HUES48 (cell line): ENCODE data around the gene DCLRE1A.

Experiments used
- H3K27ac ChIP-seq: one replicate; pipeline ENCODE4 v1.7.0; 2013; ENCODE audit warnings: low read depth, low read length, inconsistent platforms
- H3K27me3 ChIP-seq: 2 replicates; pipeline ENCODE4 v1.6.1; 2013; ENCODE audit warnings: mild to moderate bottlenecking, low read length; ENCODE audit not compliant: control insufficient read depth, insufficient read depth
- H3K36me3 ChIP-seq: 2 replicates; pipeline ENCODE4 v1.6.1; 2013; ENCODE audit warnings: low read length; ENCODE audit not compliant: control insufficient read depth, insufficient read depth
- H3K4me1 ChIP-seq: 2 replicates; pipeline ENCODE4 v1.6.1; 2013; ENCODE audit warnings: mild to moderate bottlenecking, low read length; ENCODE audit not compliant: control insufficient read depth, insufficient read depth
- H3K4me3 ChIP-seq: 2 replicates; pipeline ENCODE4 v1.5.1; 2013; ENCODE audit warnings: mild to moderate bottlenecking, low read depth, low read length
- H3K9ac ChIP-seq: 2 replicates; pipeline ENCODE4 v1.6.1; 2013; ENCODE audit warnings: mild to moderate bottlenecking, low read depth, low read length, moderate library complexity
- H3K9me3 ChIP-seq: 2 replicates; pipeline ENCODE4 v1.6.1; 2013; ENCODE audit warnings: low read length; ENCODE audit not compliant: control insufficient read depth, insufficient read depth

Gene DCLRE1A

DNA sequence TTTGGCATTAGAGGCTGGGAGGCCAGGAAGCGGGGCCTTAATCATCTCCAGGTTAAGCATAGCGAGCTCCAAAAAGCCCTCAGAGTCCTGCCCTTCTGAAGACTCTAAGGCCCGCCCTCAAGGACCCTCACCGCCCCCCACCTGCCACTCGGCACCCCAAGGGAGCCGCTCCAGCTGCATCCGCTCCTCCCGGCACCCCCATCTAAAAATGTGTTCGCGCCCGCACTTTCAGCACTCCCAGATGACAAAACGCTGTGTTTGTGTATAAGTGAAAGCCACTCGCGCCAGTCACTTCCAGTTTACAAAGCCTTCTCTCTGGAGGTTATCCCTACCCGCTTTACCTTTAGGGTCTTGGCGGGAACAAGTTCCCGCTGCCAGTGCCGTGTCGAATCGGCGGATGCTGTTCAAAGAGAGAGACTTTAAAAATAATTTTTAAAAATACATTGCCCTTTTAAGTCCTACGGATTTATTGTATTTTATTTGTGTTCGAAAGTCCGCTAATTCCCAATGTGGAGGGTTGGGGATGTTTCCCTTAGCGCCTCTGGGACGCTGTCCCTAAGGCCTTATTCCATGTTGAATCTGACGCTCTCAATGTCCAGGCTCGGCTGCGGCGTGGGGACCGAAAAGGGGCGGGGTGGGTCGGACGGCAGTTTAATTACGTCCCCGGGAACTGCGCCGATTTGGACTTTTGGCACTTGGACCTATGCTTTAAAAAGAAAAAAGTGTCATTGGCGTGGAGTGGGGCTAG is at the start of gene DCLRE1A, which contains the start of gene NHLRC2:
Gene DCLRE1A, minus strand, starts transcription at position 70 of the 748 bp plus-strand sequence. CDS start 900 bp downstream, outside the sequence.
Gene NHLRC2, plus strand, starts transcription at position 649 of the 748 bp plus-strand sequence. CDS start 212 bp downstream, outside the sequence.
- Histone ChIP-seq H3K4me3 (peak within 1 kb of the TSS; percentile 88), H3K27me3 (no peaks in the 10 kb centered on the region), H3K9ac (peak within 1 kb of the TSS; percentile 92), H3K36me3 (peaks cover 16% of the 10 kb centered on the region), H3K27ac (peak within 1 kb of the TSS; percentile 94), H3K9me3 (no peaks in the 10 kb centered on the region), H3K4me1 (peaks cover 27% of the 10 kb centered on the region)

GRCh38 chr10:113899952-113900598 is 46.2 kb upstream of the DCLRE1A start:
- Histone ChIP-seq H3K4me3 (no peak overlapping the region), H3K4me1 (no peaks in the 10 kb centered on the region), H3K27ac (no peak overlapping the region), H3K36me3 (peaks cover 67% of the 10 kb centered on the region), H3K9me3 (no peaks in the 10 kb centered on the region), H3K27me3 (no peaks in the 10 kb centered on the region), H3K9ac (no peak overlapping the region)

DNA sequence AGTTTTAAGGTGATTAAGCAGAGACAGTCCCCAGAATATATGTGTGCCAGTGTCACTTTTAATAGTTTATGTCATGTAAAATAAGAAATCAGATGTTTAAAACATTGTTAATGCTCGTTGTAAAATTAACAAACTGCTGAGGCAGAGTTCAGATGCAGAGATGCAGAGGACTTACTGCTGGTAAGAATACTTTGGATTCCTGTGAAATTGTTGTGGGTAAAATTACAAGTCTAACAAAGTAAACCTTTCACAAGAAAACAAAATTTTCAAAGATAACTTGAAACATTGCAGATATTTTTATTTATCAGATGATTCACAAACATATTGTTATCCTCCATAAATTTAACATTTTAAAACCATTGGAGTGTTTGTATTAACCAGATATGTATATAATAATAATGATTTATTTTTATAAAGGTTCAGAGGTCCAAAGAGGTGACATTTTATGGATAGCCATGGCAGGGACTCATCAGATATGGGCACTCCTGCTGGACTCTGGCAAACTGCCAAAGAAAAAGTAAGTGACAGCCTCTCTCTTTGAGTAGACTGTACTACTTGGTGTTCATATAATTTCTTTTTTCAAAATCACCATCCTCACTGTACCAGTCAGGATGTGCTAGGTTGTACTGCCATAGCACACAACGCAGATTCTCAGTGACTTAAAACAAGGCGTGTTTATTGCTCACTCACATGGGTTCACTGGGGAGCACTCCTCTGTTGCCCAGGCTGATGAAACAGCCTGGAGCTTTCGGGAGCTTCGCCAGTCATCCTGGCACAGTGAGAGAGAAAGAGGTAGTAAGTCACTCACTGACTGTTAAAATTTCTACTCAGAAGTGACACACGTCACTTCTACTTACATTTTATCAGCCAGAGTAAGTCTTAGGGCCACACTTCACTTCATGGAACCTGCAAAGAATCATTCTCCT is 44.1 kb upstream of the DCLRE1A start:
- Histone ChIP-seq H3K27me3 (no peaks in the 10 kb centered on the region), H3K4me3 (no peak overlapping the region), H3K9ac (no peak overlapping the region), H3K36me3 (peaks cover 46% of the 10 kb centered on the region), H3K27ac (no peak overlapping the region), H3K4me1 (no peaks in the 10 kb centered on the region), H3K9me3 (no peaks in the 10 kb centered on the region)

DNA sequence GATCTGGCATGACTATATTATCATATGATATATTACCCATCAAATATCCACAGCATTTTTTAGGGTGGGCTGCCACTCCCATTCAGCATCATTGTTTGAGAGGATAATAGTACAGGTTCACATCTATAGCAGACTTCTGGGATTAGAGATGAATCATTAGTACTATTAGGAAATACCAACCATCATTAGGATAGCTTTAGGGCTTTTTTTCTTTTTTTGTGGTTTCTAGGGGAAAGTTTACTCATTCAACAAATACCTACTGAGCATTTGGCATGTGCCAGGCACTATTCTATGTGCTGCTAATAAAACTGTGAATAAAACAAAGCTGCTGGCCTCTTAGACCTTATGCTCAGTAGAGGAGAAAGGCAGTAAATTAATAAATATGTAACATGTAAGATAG is 41.1 kb upstream of the DCLRE1A start:
- H3K27me3 ChIP-seq, result no peaks in the 10 kb centered on the region
- H3K36me3 ChIP-seq, result peaks cover 23% of the 10 kb centered on the region
- H3K9me3 ChIP-seq, result no peaks in the 10 kb centered on the region
- H3K4me1 ChIP-seq, result no peaks in the 10 kb centered on the region
- no peak overlapping the region for H3K9ac ChIP-seq
- H3K27ac ChIP-seq, result no peak overlapping the region
- no peak overlapping the region for H3K4me3 ChIP-seq

GRCh38 chr10:113894581-113894980 is 40.7 kb upstream of the DCLRE1A start:
- Histone ChIP-seq H3K4me3 (no peak overlapping the region), H3K9ac (no peak overlapping the region), H3K27me3 (no peaks in the 10 kb centered on the region), H3K27ac (no peak overlapping the region), H3K4me1 (no peaks in the 10 kb centered on the region), H3K9me3 (no peaks in the 10 kb centered on the region), H3K36me3 (peaks cover 21% of the 10 kb centered on the region)

DNA sequence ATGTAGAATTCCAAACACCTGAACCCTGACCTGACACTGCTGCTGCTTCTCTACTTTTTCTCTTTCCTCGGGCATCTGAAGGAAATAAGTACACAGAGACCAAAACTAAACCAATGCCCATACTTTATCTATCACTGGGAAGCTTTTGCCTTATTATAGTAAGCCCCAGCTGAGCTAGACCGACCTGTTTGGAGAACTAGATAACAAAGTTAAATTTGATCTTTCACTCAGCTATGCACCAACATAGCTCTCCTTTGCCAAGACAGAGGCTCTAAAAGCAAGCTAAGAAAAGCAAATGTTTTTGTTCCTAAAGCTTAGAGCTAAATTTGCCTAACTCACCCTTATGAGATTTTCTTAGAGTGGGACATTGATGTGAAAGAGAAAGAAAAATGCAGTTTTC is 39.7 kb upstream of the DCLRE1A start:
- Histone ChIP-seq H3K9me3 (no peaks in the 10 kb centered on the region), H3K27me3 (no peaks in the 10 kb centered on the region), H3K4me1 (no peaks in the 10 kb centered on the region), H3K9ac (no peak overlapping the region), H3K27ac (no peak overlapping the region), H3K4me3 (no peak overlapping the region), H3K36me3 (peaks cover 17% of the 10 kb centered on the region)

DNA sequence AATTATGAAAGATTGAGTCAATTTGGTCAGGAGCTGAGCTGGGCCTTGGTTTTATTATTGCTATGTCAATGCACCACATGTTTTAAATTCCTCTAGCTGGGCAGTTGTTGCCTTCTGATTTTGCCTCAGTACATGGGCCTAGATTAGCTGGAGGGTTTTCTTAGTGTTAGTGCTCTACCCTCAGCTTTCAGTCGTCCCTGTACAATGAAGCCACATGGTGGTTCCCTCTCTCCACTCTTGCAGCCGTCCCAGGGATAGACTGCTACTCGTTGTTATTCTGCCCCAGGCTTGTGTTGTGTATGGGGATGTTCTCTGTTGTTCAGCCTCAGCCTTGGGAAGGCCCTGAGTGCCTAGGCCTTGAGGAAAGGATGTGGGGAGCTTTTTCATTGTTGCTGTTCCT is 37.6 kb upstream of the DCLRE1A start:
- H3K9me3 ChIP-seq, result no peaks in the 10 kb centered on the region
- no peak overlapping the region for H3K27ac ChIP-seq
- H3K36me3 ChIP-seq, result peaks cover 25% of the 10 kb centered on the region
- no peaks in the 10 kb centered on the region for H3K27me3 ChIP-seq
- no peaks in the 10 kb centered on the region for H3K4me1 ChIP-seq
- H3K4me3 ChIP-seq, result no peak overlapping the region
- no peak overlapping the region for H3K9ac ChIP-seq

GRCh38 chr10:113890769-113891168 is 36.9 kb upstream of the DCLRE1A start:
- Histone ChIP-seq H3K4me3 (no peak overlapping the region), H3K9ac (no peak overlapping the region), H3K4me1 (no peaks in the 10 kb centered on the region), H3K36me3 (peaks cover 32% of the 10 kb centered on the region), H3K27ac (no peak overlapping the region), H3K9me3 (no peaks in the 10 kb centered on the region), H3K27me3 (no peaks in the 10 kb centered on the region)

GRCh38 chr10:113889911-113890310 is 36.0 kb upstream of the DCLRE1A start:
- H3K9ac ChIP-seq, result no peak overlapping the region
- peaks cover 35% of the 10 kb centered on the region for H3K36me3 ChIP-seq
- H3K4me1 ChIP-seq, result no peaks in the 10 kb centered on the region
- H3K9me3 ChIP-seq, result no peaks in the 10 kb centered on the region
- no peaks in the 10 kb centered on the region for H3K27me3 ChIP-seq
- no peak overlapping the region for H3K4me3 ChIP-seq
- H3K27ac ChIP-seq, result no peak overlapping the region

DNA sequence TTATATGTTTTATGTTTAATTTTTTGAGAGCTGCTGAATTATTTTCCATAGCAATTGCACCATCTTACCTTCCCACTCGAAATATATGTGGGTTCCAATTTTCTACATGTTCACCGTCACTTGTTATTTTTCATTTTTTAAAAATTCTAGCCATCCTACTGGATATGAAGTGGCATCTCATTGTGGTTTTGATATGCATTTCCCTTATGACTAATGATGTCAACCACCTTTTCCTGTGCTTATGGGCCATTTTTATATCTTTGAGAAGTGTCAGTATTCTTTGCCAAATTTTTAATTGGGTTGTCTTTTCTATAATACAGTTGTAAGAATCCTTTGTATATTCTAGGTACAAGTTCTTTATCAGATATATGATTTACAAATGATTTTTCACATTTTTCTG is 28.4 kb upstream of the DCLRE1A start:
- Histone ChIP-seq H3K9ac (no peak overlapping the region), H3K27me3 (no peaks in the 10 kb centered on the region), H3K27ac (no peak overlapping the region), H3K4me3 (no peak overlapping the region), H3K9me3 (no peaks in the 10 kb centered on the region), H3K36me3 (peaks cover 54% of the 10 kb centered on the region), H3K4me1 (no peaks in the 10 kb centered on the region)
